Measurements from ENCODE around the gene MRLN.

GRCh38 chr10:59694936-59695335 lies 58.3 kb downstream of the MRLN start:
- TF ChIP-seq CTCF (IDR thresholded peaks at IDR 0.05) (no peak), EZH2 (IDR thresholded peaks at IDR 0.05) (no peak), EZH2phosphoT487 (IDR thresholded peaks at IDR 0.05) (no peak)

Data from neural progenitor cell (in vitro differentiated cells).